Neural crest cell (in vitro differentiated cells): ENCODE measurements around the gene PROCR. TPM values are rescaled to one million over a fixed set of nuclear protein-coding genes. Genes with fewer than 3 reads are reported as not detected.

Source experiments
- DNase-seq: peaks from one replicate; pipeline ENCODE4 v3.0.0; 2021; ENCODE audit warnings: low read depth, mixed read lengths, low spot score
- H3K27ac Mint-ChIP-seq: one replicate; pipeline ENCODE4 v1.8.0; 2021; ENCODE audit warnings: mild to moderate bottlenecking, mixed read lengths; ENCODE audit not compliant: unreplicated experiment
- H3K27me3 Mint-ChIP-seq: 2 replicates; pipeline ENCODE4 v1.8.0; 2021; ENCODE audit warnings: low read depth, mild to moderate bottlenecking, mixed read lengths
- H3K36me3 Mint-ChIP-seq: 2 replicates; pipeline ENCODE4 v1.8.0; 2021; ENCODE audit warnings: low read depth, mild to moderate bottlenecking, mixed read lengths
- H3K4me1 Mint-ChIP-seq: 2 replicates; pipeline ENCODE4 v1.8.0; 2021; ENCODE audit warnings: mixed read lengths
- H3K4me3 Mint-ChIP-seq: one replicate; pipeline ENCODE4 v1.8.0; 2021; ENCODE audit warnings: mild to moderate bottlenecking, mixed read lengths
- H3K9me3 Mint-ChIP-seq: 2 replicates; pipeline ENCODE4 v1.8.0; 2021; ENCODE audit warnings: mixed read lengths
- CTCF ChIP-seq: fragments of 200-600 bp; sonication (generic); conservative IDR thresholded peaks from 2 replicates; pipeline ENCODE4 v1.5.0; 2021; ENCODE audit warnings: antibody characterized with exemption, mild to moderate bottlenecking
- total RNA-seq: library from RNA; stranded (reverse); gene quantifications from 2 replicates; pipeline ENCODE4 v1.2.1, GENCODE V29; 2021

The PROCR gene
- total RNA-seq, 1 donor from 2014 or later = not detected

GRCh38 chr20:35172434-35172806 lies 548 bp downstream of the PROCR start:
- Mint-ChIP-seq H3K9me3 (peaks cover 5% of the 10 kb centered on the region), H3K4me3 (no peak overlapping the region), H3K36me3 (peaks cover 4% of the 10 kb centered on the region), H3K27me3 (peaks cover 47% of the 10 kb centered on the region), H3K27ac (no peak overlapping the region), H3K4me1 (peaks cover 3% of the 10 kb centered on the region)
- no peak for TF ChIP-seq CTCF
- DNase-seq = no peak

- peaks cover 3% of the 10 kb centered on the region for H3K4me1 Mint-ChIP-seq
- no peak overlapping the region for H3K4me3 Mint-ChIP-seq
- H3K27ac Mint-ChIP-seq = no peak overlapping the region
- H3K9me3 Mint-ChIP-seq = peaks cover 5% of the 10 kb centered on the region
- H3K27me3 Mint-ChIP-seq = peaks cover 47% of the 10 kb centered on the region
- DNase-seq = no peak
- TF ChIP-seq CTCF = no peak
- H3K36me3 Mint-ChIP-seq = peaks cover 4% of the 10 kb centered on the region
These were observed 1.8 kb downstream of the PROCR start for GRCh38 chr20:35173576-35174192.

GRCh38 chr20:35174458-35175216 lies 2.8 kb downstream of the PROCR start:
- DNase-seq = no peak
- TF ChIP-seq CTCF = no peak
- Mint-ChIP-seq H3K4me1 (peaks cover 3% of the 10 kb centered on the region), H3K27me3 (peaks cover 39% of the 10 kb centered on the region), H3K36me3 (peaks cover 4% of the 10 kb centered on the region), H3K4me3 (no peak overlapping the region), H3K27ac (no peak overlapping the region), H3K9me3 (peaks cover 5% of the 10 kb centered on the region)

- Mint-ChIP-seq H3K4me1 (peaks cover 3% of the 10 kb centered on the region), H3K4me3 (no peak overlapping the region), H3K27ac (no peak overlapping the region)
These were observed 4.3 kb downstream of the PROCR start for GRCh38 chr20:35176132-35176531.

More at GRCh38 chr20:35176132-35176531, 4.3 kb downstream of the PROCR start:
- DNase-seq = no peak
- Mint-ChIP-seq H3K27me3 (peaks cover 35% of the 10 kb centered on the region), H3K36me3 (peaks cover 4% of the 10 kb centered on the region), H3K9me3 (peaks cover 5% of the 10 kb centered on the region)
- no peak for TF ChIP-seq CTCF
